Measurements from ENCODE around the gene TSPAN16. TPM values are rescaled to one million over a fixed set of nuclear protein-coding genes. Genes with fewer than 3 reads are reported as not detected.

TSPAN16 gene
- total and polyA plus RNA-seq, 11 donors, result not detected

DNA sequence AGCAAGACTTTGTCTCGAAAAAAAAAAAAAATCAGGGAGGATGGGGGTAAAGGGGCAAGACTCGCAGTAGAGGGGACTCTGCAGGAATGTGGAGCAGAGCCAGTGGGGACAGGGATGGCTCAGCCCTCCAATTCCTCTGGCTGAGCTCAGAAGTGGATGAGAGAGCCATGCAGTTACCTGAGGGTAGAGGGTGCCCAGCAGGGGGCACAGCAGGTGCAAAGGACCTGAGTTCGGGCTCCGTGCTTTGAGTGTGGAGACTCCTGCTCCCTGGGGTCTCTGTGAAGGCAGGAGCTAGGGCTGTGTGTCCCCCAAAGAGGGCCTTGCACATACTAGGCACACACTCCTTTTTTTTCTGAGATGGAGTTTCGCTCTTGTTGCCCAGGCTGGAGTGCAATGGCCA, 41.3 kb upstream of the TSPAN16 start:
- no peak for ATAC-seq
- intact Hi-C loops (cut with DNase I), result no loop called here
- H3K27ac ChIP-seq, result peak overlapping the region in 10 of 12 donors; percentile 75 to 96 (median 87)
- no peak overlapping the region for H3K4me3 ChIP-seq
- H3K4me1 ChIP-seq, result peaks cover 0 to 55% (median 33%) of the 10 kb centered on the region in 12 donors
- no peaks in the 10 kb centered on the region for H3K9me3 ChIP-seq
- no peak for DNase-seq
- no peaks in the 10 kb centered on the region for H3K27me3 ChIP-seq
- H3K36me3 ChIP-seq, result peaks cover 0 to 33% (median 25%) of the 10 kb centered on the region in 9 donors
- TF ChIP-seq, protein P1, sequence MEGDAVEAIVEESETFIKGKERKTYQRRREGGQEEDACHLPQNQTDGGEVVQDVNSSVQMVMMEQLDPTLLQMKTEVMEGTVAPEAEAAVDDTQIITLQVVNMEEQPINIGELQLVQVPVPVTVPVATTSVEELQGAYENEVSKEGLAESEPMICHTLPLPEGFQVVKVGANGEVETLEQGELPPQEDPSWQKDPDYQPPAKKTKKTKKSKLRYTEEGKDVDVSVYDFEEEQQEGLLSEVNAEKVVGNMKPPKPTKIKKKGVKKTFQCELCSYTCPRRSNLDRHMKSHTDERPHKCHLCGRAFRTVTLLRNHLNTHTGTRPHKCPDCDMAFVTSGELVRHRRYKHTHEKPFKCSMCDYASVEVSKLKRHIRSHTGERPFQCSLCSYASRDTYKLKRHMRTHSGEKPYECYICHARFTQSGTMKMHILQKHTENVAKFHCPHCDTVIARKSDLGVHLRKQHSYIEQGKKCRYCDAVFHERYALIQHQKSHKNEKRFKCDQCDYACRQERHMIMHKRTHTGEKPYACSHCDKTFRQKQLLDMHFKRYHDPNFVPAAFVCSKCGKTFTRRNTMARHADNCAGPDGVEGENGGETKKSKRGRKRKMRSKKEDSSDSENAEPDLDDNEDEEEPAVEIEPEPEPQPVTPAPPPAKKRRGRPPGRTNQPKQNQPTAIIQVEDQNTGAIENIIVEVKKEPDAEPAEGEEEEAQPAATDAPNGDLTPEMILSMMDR (IDR thresholded peaks at IDR 0.05), result peak in 4 of 12 donors; percentile 9 to 29 (median 18)
- TF ChIP-seq POLR2A (IDR thresholded peaks at IDR 0.05), result no peak
- WGBS, 4 donors, result 86 to 90% (median 88%) methylated on average over 5 of the region's 5 CpGs

DNA sequence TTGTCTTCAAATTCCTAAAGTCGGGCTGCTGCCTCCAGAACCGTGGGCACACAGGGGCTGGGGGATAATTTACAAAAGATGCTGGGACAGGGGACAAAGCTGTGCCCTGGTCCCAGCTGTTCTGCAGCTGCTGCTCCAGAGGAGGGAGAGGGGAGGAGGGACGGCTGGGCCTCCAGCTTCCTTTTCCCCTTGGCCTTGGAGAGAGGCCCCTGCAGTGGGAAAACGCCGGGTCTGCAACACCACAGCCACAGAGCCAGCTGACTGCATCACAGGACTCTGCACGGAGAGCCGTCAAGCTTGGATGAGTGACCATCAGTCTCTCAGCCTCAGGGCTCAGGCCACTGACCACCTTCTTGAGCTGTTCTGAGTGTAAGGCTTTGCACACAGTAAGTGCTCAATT, 39.8 kb upstream of the TSPAN16 start:
- H3K4me3 ChIP-seq, result peak overlapping the region in 2 of 12 donors; percentile 4 to 14
- 18 to 31% (median 22%) methylated on average over 7 of the region's 7 CpGs for WGBS, 4 donors

DNA sequence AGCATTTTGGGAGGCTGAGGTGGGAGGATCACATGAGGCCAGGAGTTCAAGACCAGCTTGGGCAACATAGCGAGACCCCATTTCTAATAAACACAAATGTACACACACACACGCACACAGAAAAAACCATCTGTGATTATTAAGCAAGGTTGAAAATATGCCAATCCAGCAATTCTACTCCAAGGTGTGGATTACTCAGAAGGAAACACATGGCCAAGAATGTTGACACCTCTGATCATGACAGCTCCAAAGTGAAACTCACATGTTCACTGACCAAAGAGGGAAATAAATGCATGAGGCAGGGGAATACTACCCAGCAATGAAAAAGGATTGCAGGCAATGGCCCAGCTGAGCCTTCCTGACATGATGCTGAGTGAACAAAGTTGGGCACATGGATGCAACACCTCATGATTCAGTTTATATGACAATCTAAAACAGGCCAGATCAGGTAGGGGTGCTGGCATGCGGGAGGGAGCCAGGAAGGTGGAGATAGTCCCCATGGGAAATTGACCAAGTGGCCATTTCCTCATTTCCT, 38.0 kb upstream of the TSPAN16 start:
- no peak for TF ChIP-seq POLR2A (IDR thresholded peaks at IDR 0.05)
- TF ChIP-seq, protein P1 (IDR thresholded peaks at IDR 0.05), result no peak
- H3K27me3 ChIP-seq, result peaks cover 0 to 5% (median 0%) of the 10 kb centered on the region in 9 donors
- no peak overlapping the region for H3K4me3 ChIP-seq
- peaks cover 0 to under 1% (median 0%) of the 10 kb centered on the region in 9 donors for H3K36me3 ChIP-seq
- intact Hi-C loops (cut with DNase I), result no loop called here
- H3K4me1 ChIP-seq, result peaks cover 0 to 45% (median 27%) of the 10 kb centered on the region in 12 donors
- peak overlapping the region in 6 of 12 donors; percentile 5 to 92 (median 26) for H3K27ac ChIP-seq
- no peak for DNase-seq
- no peaks in the 10 kb centered on the region for H3K9me3 ChIP-seq
- ATAC-seq, result no peak
- WGBS, 4 donors, result 80 to 89% (median 85%) methylated on average over 3 of the region's 3 CpGs

More for the DNA sequence above, 39.8 kb upstream of the TSPAN16 start:
- Histone ChIP-seq H3K27me3 (no peaks in the 10 kb centered on the region), H3K9me3 (no peaks in the 10 kb centered on the region), H3K4me1 (peaks cover 0 to 60% (median 33%) of the 10 kb centered on the region in 12 donors), H3K27ac (peak overlapping the region; percentile 18 to 92 (median 48)), H3K36me3 (peaks cover 0 to 17% (median 14%) of the 10 kb centered on the region in 9 donors)
- ATAC-seq, result peak; percentile 45 to 83 (median 66)
- TF ChIP-seq, protein P1 (IDR thresholded peaks at IDR 0.05), result no peak
- TF ChIP-seq POLR2A (IDR thresholded peaks at IDR 0.05), result no peak
- DNase-seq, result peak; percentile 76 to 86 (median 80)
- intact Hi-C loops (cut with DNase I), result no loop called here

- intact Hi-C loops (cut with DNase I), result no loop called here
- TF ChIP-seq POLR2A (IDR thresholded peaks at IDR 0.05), result no peak
- TF ChIP-seq, protein P1 (IDR thresholded peaks at IDR 0.05), result no peak
- peak overlapping the region; percentile 45 to 98 (median 94) for H3K27ac ChIP-seq
- no peaks in the 10 kb centered on the region for H3K9me3 ChIP-seq
- no peak for DNase-seq
- no peaks in the 10 kb centered on the region for H3K36me3 ChIP-seq
- peaks cover 0 to 10% (median 0%) of the 10 kb centered on the region in 9 donors for H3K27me3 ChIP-seq
- peak overlapping the region in 11 of 12 donors; percentile 67 to 98 (median 90) for H3K4me3 ChIP-seq
- 69 to 74% (median 69%) methylated on average over 5 of the region's 5 CpGs for WGBS, 4 donors
- no peak for ATAC-seq
- peaks cover 0 to 35% (median 22%) of the 10 kb centered on the region in 12 donors for H3K4me1 ChIP-seq
These were observed 35.0 kb upstream of the TSPAN16 start for GRCh38 chr19:11260996-11261395.

All from heart left ventricle (tissue), 16 donors.